H1 (cell line): ENCODE data around the gene NF1. TPM values are rescaled to one million over a fixed set of nuclear protein-coding genes. Genes with fewer than 3 reads are reported as not detected.

Source experiments
- CTCF ChIA-PET: fragments of 300-600 bp; sonication (Branson Sonifier 250); formaldehyde crosslinking; loops from one replicate; lab custom pipeline; 2021; ENCODE audit not compliant: partially characterized antibody; lab: Charles Lee
- POLR2A ChIA-PET: fragments of 300-600 bp; sonication (Branson Sonifier 250); formaldehyde crosslinking; loops from one replicate; lab custom pipeline; 2021; ENCODE audit warnings: inconsistent platforms; ENCODE audit not compliant: partially characterized antibody; lab: Charles Lee
- DNase-seq, 2 experiments: peaks; one replicate each; pipeline versions ENCODE4 v3.0.0 to v3.0.0-alpha.2; 2010 to 2022; ENCODE audit warnings: low spot score in 2 of 2, low read depth in 1 of 2, mixed read lengths in 1 of 2
- FAIRE-seq: peaks from 2 replicates; lab custom pipeline; 2011; peaks lifted over from hg19 to GRCh38; lab: Jason Lieb, UNC
- H2AFZ ChIP-seq: 2 replicates; pipeline ENCODE4 v1.8.1; 2012; ENCODE audit warnings: low read length, inconsistent platforms
- H2AK5ac ChIP-seq: 2 replicates; pipeline ENCODE4 v1.6.1; 2013; ENCODE audit warnings: low read depth, low read length
- H2BK120ac ChIP-seq: replicated peaks from 2 replicates; pipeline ENCODE3; 2013; ENCODE audit warnings: low read depth, low read length, inconsistent platforms
- H2BK12ac ChIP-seq: 2 replicates; pipeline ENCODE4 v1.6.1; 2013; ENCODE audit warnings: low read depth, low read length
- H2BK15ac ChIP-seq: 2 replicates; pipeline ENCODE4 v1.6.1; 2013; ENCODE audit warnings: low read length
- H2BK20ac ChIP-seq: 2 replicates; pipeline ENCODE4 v1.6.1; 2013; ENCODE audit warnings: low read length
- H2BK5ac ChIP-seq: 2 replicates; pipeline ENCODE4 v1.6.1; 2013; ENCODE audit warnings: low read depth, low read length
- H3K14ac ChIP-seq: 2 replicates; pipeline ENCODE4 v1.6.1; 2013; ENCODE audit warnings: inconsistent platforms; ENCODE audit not compliant: insufficient read length
- H3K18ac ChIP-seq: 2 replicates; pipeline ENCODE4 v1.6.1; 2013; ENCODE audit warnings: low read length; ENCODE audit errors: extremely low read depth
- H3K23ac ChIP-seq: 2 replicates; pipeline ENCODE4 v1.6.1; 2013; ENCODE audit warnings: inconsistent platforms; ENCODE audit not compliant: insufficient read length
- H3K23me2 ChIP-seq: 2 replicates; pipeline ENCODE4 v1.6.1; 2013; ENCODE audit warnings: low read depth, low read length
- H3K27ac ChIP-seq: 2 replicates; pipeline ENCODE4 v1.6.1; 2011; ENCODE audit warnings: low read depth, low read length, inconsistent platforms
- H3K27me3 ChIP-seq, 4 experiments: replicated peaks in 1 of 4; 1 replicate in 1 of 4; 2 replicates in 3 of 4; pipeline versions ENCODE4 v1.6.1 to v1.8.1; 2011 to 2013; ENCODE audit warnings: low read length in 3 of 4, mild to moderate bottlenecking in 3 of 4, inconsistent platforms in 2 of 4, mixed read lengths in 2 of 4, moderate library complexity in 1 of 4; ENCODE audit not compliant: control insufficient read depth in 3 of 4, insufficient read depth in 3 of 4; ENCODE audit errors: extremely low read depth in 1 of 4
- H3K36me3 ChIP-seq, 4 experiments: 2 replicates each; pipeline versions ENCODE4 v1.6.1 to v1.8.1; 2011 to 2013; ENCODE audit warnings: mild to moderate bottlenecking in 4 of 4, low read length in 3 of 4, moderate library complexity in 2 of 4, control low read depth in 1 of 4, inconsistent platforms in 1 of 4; ENCODE audit not compliant: insufficient read depth in 4 of 4, control insufficient read depth in 2 of 4
- H3K4ac ChIP-seq: replicated peaks from 2 replicates; pipeline ENCODE3; 2013; ENCODE audit warnings: low read length, low read depth, mixed read lengths, inconsistent platforms; ENCODE audit not compliant: insufficient read length
- H3K4me1 ChIP-seq, 4 experiments: replicated peaks in 1 of 4; 1 replicate in 1 of 4; 2 replicates in 3 of 4; pipeline versions ENCODE4 v1.6.1 to v1.8.1; 2011 to 2013; ENCODE audit warnings: low read length in 3 of 4, inconsistent platforms in 2 of 4, mixed read lengths in 1 of 4; ENCODE audit not compliant: insufficient read depth in 4 of 4, control insufficient read depth in 3 of 4
- H3K4me2 ChIP-seq, 2 experiments: 2 replicates each; pipeline versions ENCODE4 v1.6.1 to v1.8.1; 2011 to 2013; ENCODE audit warnings: low read depth in 2 of 2, low read length in 2 of 2, control low read depth in 1 of 2, inconsistent platforms in 1 of 2, mild to moderate bottlenecking in 1 of 2; ENCODE audit not compliant: insufficient read depth in 1 of 2
- H3K4me3 ChIP-seq, 4 experiments: fragments of 200-600, 300-600 bp in 1 of 4; sonication (generic), shearing (Covaris generic), sonication (Bioruptor Twin) in 1 of 4; 2 replicates each; pipeline versions ENCODE4 v1.5.1 to v1.8.1; 2011 to 2016; ENCODE audit warnings: low read length in 4 of 4, low read depth in 3 of 4, control low read depth in 2 of 4, inconsistent platforms in 2 of 4, mild to moderate bottlenecking in 2 of 4, mixed read lengths in 1 of 4, moderate library complexity in 1 of 4; ENCODE audit not compliant: insufficient read depth in 2 of 4; ENCODE audit errors: extremely low read depth in 1 of 4
- H3K56ac ChIP-seq: replicated peaks from 2 replicates; pipeline ENCODE3; 2013; ENCODE audit warnings: low read depth, mild to moderate bottlenecking, mixed read lengths, low read length, inconsistent platforms; ENCODE audit not compliant: insufficient read length
- H3K79me1 ChIP-seq: 2 replicates; pipeline ENCODE4 v1.6.1; 2013; ENCODE audit warnings: low read depth, low read length, control low read depth
- H3K79me2 ChIP-seq, 2 experiments: 2 replicates each; pipeline versions ENCODE4 v1.6.1 to v1.8.1; 2012 to 2013; ENCODE audit warnings: low read length in 2 of 2, mild to moderate bottlenecking in 2 of 2, inconsistent platforms in 1 of 2; ENCODE audit not compliant: insufficient read depth in 2 of 2, control insufficient read depth in 1 of 2
- H3K9ac ChIP-seq, 4 experiments: replicated peaks in 1 of 4; 1 replicate in 1 of 4; 2 replicates in 3 of 4; pipeline versions ENCODE4 v1.6.1 to v1.8.1; 2011 to 2013; ENCODE audit warnings: low read depth in 3 of 4, low read length in 3 of 4, control low read depth in 2 of 4, mild to moderate bottlenecking in 2 of 4, moderate library complexity in 2 of 4, inconsistent platforms in 1 of 4; ENCODE audit errors: extremely low read depth in 1 of 4
- H3K9me3 ChIP-seq, 2 experiments: 2 replicates each; pipeline versions ENCODE4 v1.6.1 to v1.8.1; 2012 to 2013; ENCODE audit warnings: mild to moderate bottlenecking in 2 of 2, moderate library complexity in 2 of 2, control low read depth in 1 of 2, inconsistent platforms in 1 of 2, low read depth in 1 of 2, low read length in 1 of 2, mixed read lengths in 1 of 2; ENCODE audit not compliant: insufficient read depth in 2 of 2
- H4K20me1 ChIP-seq, 2 experiments: replicated peaks in 1 of 2; 2 replicates each; pipeline versions ENCODE3 to v1.8.1; 2011 to 2013; ENCODE audit warnings: inconsistent platforms in 2 of 2, low read length in 2 of 2, mild to moderate bottlenecking in 1 of 2; ENCODE audit not compliant: insufficient read depth in 2 of 2, control insufficient read depth in 1 of 2
- H4K5ac ChIP-seq: 2 replicates; pipeline ENCODE4 v1.6.1; 2013; ENCODE audit warnings: low read length, low read depth, mixed read lengths, inconsistent platforms; ENCODE audit not compliant: insufficient read length
- H4K8ac ChIP-seq: 2 replicates; pipeline ENCODE4 v1.8.0; 2013; ENCODE audit warnings: mild to moderate bottlenecking, moderate library complexity, low read length, inconsistent platforms; ENCODE audit not compliant: insufficient read depth; ENCODE audit errors: extremely low read depth
- H4K91ac ChIP-seq: replicated peaks from 2 replicates; pipeline ENCODE3; 2013; ENCODE audit warnings: low read length, mixed read lengths, inconsistent platforms; ENCODE audit not compliant: insufficient read length
- RXRA ChIP-seq: IDR thresholded peaks from 2 replicates; pipeline ENCODE4 v1.6.1; 2011; ENCODE audit warnings: low read depth, mild to moderate bottlenecking, low read length, moderate library complexity; ENCODE audit not compliant: insufficient read depth
- SIX5 ChIP-seq: IDR thresholded peaks from 2 replicates; pipeline ENCODE4 v1.6.1; 2011; ENCODE audit warnings: mild to moderate bottlenecking, low read depth, low read length
- SUZ12 ChIP-seq: fragments of 200-600 bp; sonication (generic); IDR thresholded peaks from 2 replicates; pipeline ENCODE4 v1.6.1; 2012; ENCODE audit warnings: mild to moderate bottlenecking, inconsistent platforms, low read length, moderate library complexity, mixed read lengths
- WGBS, 2 experiments: shearing (Covaris generic) in 1 of 2; methylation state at CpG; one replicate each; pipeline versions ENCODE4 v1.1.6 to v1.1.7; 2013 to 2015; ENCODE audit warnings: low lambda C conversion rate in 2 of 2, mixed read lengths in 2 of 2, inconsistent platforms in 1 of 2, low coverage in 1 of 2, missing lambda C conversion rate in 1 of 2; ENCODE audit not compliant: insufficient replicate concordance in 2 of 2, insufficient coverage in 1 of 2, insufficient read length in 1 of 2; ENCODE audit errors: extremely low coverage in 1 of 2, missing lambda C conversion rate in 1 of 2; 5-methylcytosine and 5-hydroxymethylcytosine counted together
- polyA plus RNA-seq, 7 experiments: library from polyadenylated mRNA; depleted of rRNA in 3 of 7; stranded (reverse) in 5 of 7; unstranded in 2 of 7; fragments of >200 nt in 5 of 7; fragments of 200-250 nt in 2 of 7; gene quantifications; 1 replicate in 5 of 7; 2 replicates in 1 of 7; 4 replicates in 1 of 7; pipeline versions ENCODE4 v1.2.1 to v1.2.3, GENCODE V29; 2011 to 2013; ENCODE audit warnings: missing spikeins in 2 of 7, mixed read lengths in 2 of 7
- total RNA-seq: library from RNA; stranded (reverse); fragmentation: NEBNext Ultra II Directional; extraction: Animal tissue kit (Norgen Biotek cat#: 25700); gene quantifications from 2 replicates; pipeline ENCODE4 v1.2.1, GENCODE V29; 2021

NF1 gene
- total and polyA plus RNA-seq, 2 of the 8 experiments (the other 6 are each of a cell fraction or from before 2014, with no cell fraction given) = 19.3 to 29.6 TPM

GRCh38 chr17:31339906-31340661 lies 245.3 kb downstream of the NF1 start:
- no peak overlapping the region for H4K91ac ChIP-seq
- no peak overlapping the region for H2BK15ac ChIP-seq
- H4K5ac ChIP-seq = no peak overlapping the region
- CTCF ChIA-PET = interaction anchor here (0.6 to 2.3 kb wide), 10 partner anchors 27 to 177 kb away, joined by 3 to 9 read pairs (median 3); partner anchors contain the start of gene EVI2B
- FAIRE-seq = no peak
- H2AFZ ChIP-seq = no peak overlapping the region
- no peaks in the 10 kb centered on the region for H3K4me1 ChIP-seq
- no peak overlapping the region for H3K14ac ChIP-seq
- TF ChIP-seq RXRA = no peak
- no peak for TF ChIP-seq SIX5
- no peak for TF ChIP-seq SUZ12
- TF ChIP-seq, all 59 proteins: peak for 0
- Histone ChIP-seq H3K18ac (no peak overlapping the region), H3K9me3 (no peaks in the 10 kb centered on the region), H3K4me3 (no peak overlapping the region), H3K56ac (no peak overlapping the region), H2AK5ac (no peak overlapping the region), H4K8ac (no peak overlapping the region), H2BK120ac (no peak overlapping the region), H3K79me1 (no peaks in the 10 kb centered on the region), H2BK20ac (no peak overlapping the region), H3K79me2 (no peaks in the 10 kb centered on the region), H2BK12ac (no peak overlapping the region), H3K36me3 (peaks cover 0 to 9% (median 4%) of the 10 kb centered on the region in 4 experiments; a peak in 4 of 8 replicates), H2BK5ac (no peak overlapping the region), H3K4me2 (no peak overlapping the region), H3K27me3 (no peaks in the 10 kb centered on the region), H3K9ac (no peak overlapping the region), H4K20me1 (no peaks in the 10 kb centered on the region), H3K27ac (no peak overlapping the region), H3K23ac (no peak overlapping the region), H3K23me2 (no peaks in the 10 kb centered on the region), H3K4ac (no peak overlapping the region)
- POLR2A ChIA-PET = no interaction called here
- no peak for DNase-seq
- WGBS, 2 experiments = 85% methylated on average over 6 of the region's 6 CpGs; no CpG with 5 or more reads in 1 of the 2 experiments
